Adrenal gland (tissue), 5 donors: ENCODE data around the gene CCDC192.

Experiments
- CTCF ChIP-seq, 6 experiments: fragments of 450-650 bp in 4 of 6; fragments of 200-600 bp in 2 of 6; sonication (generic) in 1 of 6; IDR thresholded peaks; 1 replicate in 5 of 6; 2 replicates in 1 of 6; pipeline versions ENCODE4 v1.5.1 to v1.8.0; 2016 to 2021; ENCODE audit warnings: antibody characterized with exemption in 6 of 6, mild to moderate bottlenecking in 2 of 6, moderate library complexity in 1 of 6
- POLR2A ChIP-seq, 2 donors: fragments of 450-650 bp; IDR thresholded peaks; one replicate each; pipeline ENCODE4 v1.6.1; 2017; ENCODE audit warnings: antibody characterized with exemption in 2 of 2, mild to moderate bottlenecking in 2 of 2, moderate library complexity in 1 of 2
- donor health status: DM: no; HTN: no; CAD: no.

- TF ChIP-seq CTCF (IDR thresholded peaks at IDR 0.05) (no peak), POLR2A (IDR thresholded peaks at IDR 0.05) (no peak)
Observed at GRCh38 chr5:127706691-127707090, 3.5 kb downstream of the CCDC192 start.
